ENCODE results near the gene BANP. TPM values are rescaled to one million over a fixed set of nuclear protein-coding genes. Genes with fewer than 3 reads are reported as not detected.

The BANP gene
- total and polyA plus RNA-seq, 2 of the 8 experiments (the other 6 are each of a cell fraction or from before 2014, with no cell fraction given), result 25.8 to 39.8 TPM

GRCh38 chr16:88083582-88083981, 132.3 kb downstream of the BANP start:
- FAIRE-seq, result no peak
- POLR2A ChIA-PET (ENCODE audit: partially characterized antibody), result no interaction called here
- H3K23ac ChIP-seq (ENCODE audit: insufficient read length), result no peak overlapping the region
- no peak overlapping the region for H3K9ac ChIP-seq (replicated peaks in 1 of 4; ENCODE audit: extremely low read depth in 1 of 4, low read depth in 3 of 4, low read length in 3 of 4)
- no peaks in the 10 kb centered on the region for H4K20me1 ChIP-seq (replicated peaks in 1 of 2; ENCODE audit: control insufficient read depth in 1 of 2, insufficient read depth in 2 of 2, low read length in 2 of 2)
- H3K9me3 ChIP-seq (ENCODE audit: insufficient read depth in 2 of 2, low read depth in 1 of 2, low read length in 1 of 2), result no peaks in the 10 kb centered on the region; a peak in 1 of 4 replicates
- no peak overlapping the region for H2BK12ac ChIP-seq (ENCODE audit: low read depth, low read length)
- no peaks in the 10 kb centered on the region for H3K23me2 ChIP-seq (ENCODE audit: low read depth, low read length)
- TF ChIP-seq CBX8 (IDR thresholded peaks at IDR 0.05; ENCODE audit: borderline replicate concordance, low read depth, low read length) (no peak), SP4 (IDR thresholded peaks at IDR 0.05; ENCODE audit: low read length) (no peak), CTBP2 (IDR thresholded peaks at IDR 0.05; ENCODE audit: borderline replicate concordance, insufficient read depth, insufficient read length, low read length) (no peak), SIRT6 (IDR thresholded peaks at IDR 0.05; ENCODE audit: low read length) (no peak), KDM5A (IDR thresholded peaks at IDR 0.05; ENCODE audit: low read length) (no peak), HDAC6 (IDR thresholded peaks at IDR 0.05; ENCODE audit: low read depth, low read length) (no peak)
- H3K36me3 ChIP-seq (ENCODE audit: control insufficient read depth in 2 of 4, insufficient read depth in 4 of 4, low read length in 3 of 4), result 0 out of 8 replicates have a peak, but pooled peaks cover 0 to 5% (median 0%) of the 10 kb centered on the region in 4 experiments
- H2AFZ ChIP-seq (ENCODE audit: low read length), result no peak overlapping the region
- WGBS, 2 experiments (ENCODE audit: extremely low coverage in 1 of 2, insufficient coverage in 1 of 2, insufficient read length in 1 of 2, insufficient replicate concordance in 2 of 2, low coverage in 1 of 2, low lambda C conversion rate in 2 of 2, missing lambda C conversion rate in 1 of 2), result 93% methylated on average over 9 of the region's 9 CpGs; no CpG with 5 or more reads in 1 of the 2 experiments
- H4K8ac ChIP-seq (ENCODE audit: extremely low read depth, insufficient read depth, low read length), result no peak overlapping the region; the same call in 1 of the 2 replicates
- H3K27me3 ChIP-seq (replicated peaks in 1 of 4; ENCODE audit: control insufficient read depth in 3 of 4, extremely low read depth in 1 of 4, insufficient read depth in 3 of 4, low read length in 3 of 4), result no peaks in the 10 kb centered on the region
- no peak overlapping the region for H4K91ac ChIP-seq (replicated peaks; ENCODE audit: insufficient read length, low read length)
- H3K4me3 ChIP-seq (ENCODE audit: extremely low read depth in 1 of 4, insufficient read depth in 2 of 4, low read depth in 3 of 4, low read length in 4 of 4), result no peak overlapping the region
- no peak overlapping the region for H3K56ac ChIP-seq (replicated peaks; ENCODE audit: insufficient read length, low read depth, low read length)
- no peak overlapping the region for H3K4me2 ChIP-seq (ENCODE audit: insufficient read depth in 1 of 2, low read depth in 2 of 2, low read length in 2 of 2)
- H3K79me2 ChIP-seq (ENCODE audit: control insufficient read depth in 1 of 2, insufficient read depth in 2 of 2, low read length in 2 of 2), result no peaks in the 10 kb centered on the region
- no peak overlapping the region for H3K14ac ChIP-seq (ENCODE audit: insufficient read length)
- no peaks in the 10 kb centered on the region for H3K79me1 ChIP-seq (ENCODE audit: low read depth, low read length)
- H2AK5ac ChIP-seq (ENCODE audit: low read depth, low read length), result no peak overlapping the region
- DNase-seq (ENCODE audit: low read depth in 1 of 2, low spot score in 2 of 2), result no peak
- no peak overlapping the region for H2BK120ac ChIP-seq (replicated peaks; ENCODE audit: low read depth, low read length)
- no peak overlapping the region for H4K5ac ChIP-seq (ENCODE audit: insufficient read length, low read depth, low read length)
- CTCF ChIA-PET (ENCODE audit: partially characterized antibody), result no interaction called here
- no peak overlapping the region for H2BK20ac ChIP-seq (ENCODE audit: low read length)
- H3K4me1 ChIP-seq (replicated peaks in 1 of 4; ENCODE audit: control insufficient read depth in 3 of 4, insufficient read depth in 4 of 4, low read length in 3 of 4), result no peaks in the 10 kb centered on the region; a peak in 1 of 7 replicates
- H3K4ac ChIP-seq (replicated peaks; ENCODE audit: insufficient read length, low read depth, low read length), result no peak overlapping the region
- no peak overlapping the region for H2BK15ac ChIP-seq (ENCODE audit: low read length)
- H3K27ac ChIP-seq (ENCODE audit: low read depth, low read length), result no peak overlapping the region
- no peak overlapping the region for H2BK5ac ChIP-seq (ENCODE audit: low read depth, low read length)
- H3K18ac ChIP-seq (ENCODE audit: extremely low read depth, low read length), result no peak overlapping the region
